Activated CD8-positive, alpha-beta T cell treated with anti-CD3 and anti-CD28 coated beads for 36 hours (primary cell): ENCODE results near the gene TBC1D21. TPM values are rescaled to one million over a fixed set of nuclear protein-coding genes. Genes with fewer than 3 reads are reported as not detected.

Experiments
- ATAC-seq: fragments of 200-7000 bp; cut with Tn5 transposase; one replicate; pipeline ENCODE4 v1.10.0; 2021; ENCODE audit warnings: mild to moderate bottlenecking, moderate library complexity
- CTCF ChIA-PET: fragments of 350-600 bp; sonication (Branson Sonifier 250); formaldehyde crosslinking; loops from one replicate; lab custom pipeline; 2021; ENCODE audit warnings: antibody characterized with exemption; lab: Charles Lee
- POLR2A ChIA-PET: fragments of 350-600 bp; sonication (Branson Sonifier 250); formaldehyde crosslinking; loops from one replicate; lab custom pipeline; 2021; ENCODE audit warnings: antibody characterized with exemption; lab: Charles Lee
- DNase-seq: peaks from one replicate; pipeline ENCODE4 v3.0.0-alpha.2; 2020
- H3K27ac Mint-ChIP-seq: one replicate; pipeline ENCODE4 v1.8.0; 2021; ENCODE audit warnings: mild to moderate bottlenecking, mixed read lengths
- H3K27me3 Mint-ChIP-seq: one replicate; pipeline ENCODE4 v1.8.0; 2021; ENCODE audit warnings: mixed read lengths
- H3K36me3 Mint-ChIP-seq: one replicate; pipeline ENCODE4 v1.8.0; 2021; ENCODE audit warnings: low read depth, mixed read lengths
- H3K4me1 Mint-ChIP-seq: one replicate; pipeline ENCODE4 v1.8.0; 2021; ENCODE audit warnings: low read depth, mixed read lengths
- H3K4me3 Mint-ChIP-seq: one replicate; pipeline ENCODE4 v1.8.0; 2021; ENCODE audit warnings: mild to moderate bottlenecking, moderate library complexity, mixed read lengths
- H3K9me3 Mint-ChIP-seq: one replicate; pipeline ENCODE4 v1.8.0; 2021; ENCODE audit warnings: mixed read lengths
- CTCF ChIP-seq: fragments of 200-600 bp; IDR thresholded peaks from one replicate; pipeline ENCODE4 v1.8.0; 2022; ENCODE audit warnings: antibody characterized with exemption, mild to moderate bottlenecking
- intact Hi-C: fragments of 100-400 bp; cut with micrococcal nuclease; formaldehyde crosslinking; loops from one replicate; pipeline ENCODE4 v1.10.0; 2022
- total RNA-seq, 2 experiments: library from RNA; stranded (reverse); gene quantifications; one replicate each; pipeline ENCODE4 v1.2.3, GENCODE V29; 2021

TBC1D21 gene
- total RNA-seq, 2 experiments from 2014 or later: not detected

GRCh38 chr15:73889762-73890124 is 16.4 kb downstream of the TBC1D21 start:
- ATAC-seq (no peak), DNase-seq (no peak)
- H3K27ac Mint-ChIP-seq: no peak overlapping the region
- H3K4me3 Mint-ChIP-seq: no peak overlapping the region
- CTCF ChIA-PET: interaction anchor here (0.9 to 4.1 kb wide), 3 partner anchors 15 to 38 kb away, joined by 3 to 15 read pairs (median 4); partner anchors contain the start of gene TBC1D21
- no peaks in the 10 kb centered on the region for H3K9me3 Mint-ChIP-seq
- no peak for TF ChIP-seq CTCF
- peaks cover 3% of the 10 kb centered on the region for H3K27me3 Mint-ChIP-seq
- POLR2A ChIA-PET: interaction anchor here (0.7 kb wide), 1 partner anchor 193 kb away, joined by 4 read pairs; no protein-coding TSS in a partner anchor
- intact Hi-C loops: no loop called here
- H3K36me3 Mint-ChIP-seq: no peaks in the 10 kb centered on the region
- H3K4me1 Mint-ChIP-seq: no peaks in the 10 kb centered on the region

GRCh38 chr15:73891328-73892315 is 18.3 kb downstream of the TBC1D21 start:
- intact Hi-C loops: no loop called here
- no peak for TF ChIP-seq CTCF
- no peaks in the 10 kb centered on the region for H3K4me1 Mint-ChIP-seq
- ChIA-PET POLR2A (no interaction called here), CTCF (interaction anchor here (0.8 to 4.3 kb wide), 2 partner anchors 17 kb away, joined by 3 to 22 read pairs; partner anchors contain the start of gene TBC1D21)
- H3K27me3 Mint-ChIP-seq: peaks cover 2% of the 10 kb centered on the region
- DNase-seq: no peak
- ATAC-seq: no peak
- no peaks in the 10 kb centered on the region for H3K9me3 Mint-ChIP-seq
- no peaks in the 10 kb centered on the region for H3K36me3 Mint-ChIP-seq
- no peak overlapping the region for H3K27ac Mint-ChIP-seq
- no peak overlapping the region for H3K4me3 Mint-ChIP-seq

GRCh38 chr15:73892446-73893226 is 19.3 kb downstream of the TBC1D21 start:
- no peaks in the 10 kb centered on the region for H3K36me3 Mint-ChIP-seq
- no peaks in the 10 kb centered on the region for H3K4me1 Mint-ChIP-seq
- no peak for ATAC-seq
- DNase-seq: no peak
- no peak overlapping the region for H3K27ac Mint-ChIP-seq
- H3K4me3 Mint-ChIP-seq: no peak overlapping the region
- TF ChIP-seq CTCF: no peak
- H3K27me3 Mint-ChIP-seq: peaks cover 2% of the 10 kb centered on the region
- POLR2A ChIA-PET: no interaction called here
- no peaks in the 10 kb centered on the region for H3K9me3 Mint-ChIP-seq
- CTCF ChIA-PET: interaction anchor here (0.6 to 4.3 kb wide), 4 partner anchors 16 to 1048 kb away, joined by 3 to 22 read pairs (median 3); partner anchors contain the start of gene TBC1D21
- intact Hi-C loops: no loop called here

- POLR2A ChIA-PET: no interaction called here
- intact Hi-C loops: no loop called here
These were observed 20.9 kb downstream of the TBC1D21 start for GRCh38 chr15:73894133-73894814.

More at GRCh38 chr15:73894133-73894814, 20.9 kb downstream of the TBC1D21 start:
- H3K9me3 Mint-ChIP-seq: no peaks in the 10 kb centered on the region
- no peak overlapping the region for H3K4me3 Mint-ChIP-seq
- no peaks in the 10 kb centered on the region for H3K27me3 Mint-ChIP-seq
- no peak overlapping the region for H3K27ac Mint-ChIP-seq
- no peaks in the 10 kb centered on the region for H3K4me1 Mint-ChIP-seq
- H3K36me3 Mint-ChIP-seq: no peaks in the 10 kb centered on the region
- ATAC-seq (no peak), DNase-seq (no peak)
- CTCF ChIA-PET: interaction anchor here (0.9 to 4.3 kb wide), 5 partner anchors 12 to 217 kb away, joined by 3 to 22 read pairs (median 4); partner anchors contain the start of gene TBC1D21
- TF ChIP-seq CTCF: no peak
